Epithelial cell of esophagus (primary cell): ENCODE results near the gene YY1AP1.
"Not testable (repeated sequence)": the region's sequence is repeated elsewhere in the genome, so short reads cannot be mapped to it uniquely, and the experiment has no call there.

Source experiments
- DNase-seq: peaks from one replicate; pipeline ENCODE4 v3.0.0; 2010; ENCODE audit warnings: low read depth
- H3K4me3 ChIP-seq: 2 replicates; pipeline ENCODE4 v1.5.1; 2011; ENCODE audit warnings: mild to moderate bottlenecking, low read length, control low read depth
- TF ChIP-seq, protein P1 (sequence below): IDR thresholded peaks from 2 replicates; pipeline ENCODE4 v1.5.1; 2011; ENCODE audit warnings: low read depth, mild to moderate bottlenecking, low read length, control low read depth, inconsistent platforms; ENCODE audit not compliant: insufficient read depth; ENCODE audit errors: missing control alignments

The YY1AP1 gene

DNA sequence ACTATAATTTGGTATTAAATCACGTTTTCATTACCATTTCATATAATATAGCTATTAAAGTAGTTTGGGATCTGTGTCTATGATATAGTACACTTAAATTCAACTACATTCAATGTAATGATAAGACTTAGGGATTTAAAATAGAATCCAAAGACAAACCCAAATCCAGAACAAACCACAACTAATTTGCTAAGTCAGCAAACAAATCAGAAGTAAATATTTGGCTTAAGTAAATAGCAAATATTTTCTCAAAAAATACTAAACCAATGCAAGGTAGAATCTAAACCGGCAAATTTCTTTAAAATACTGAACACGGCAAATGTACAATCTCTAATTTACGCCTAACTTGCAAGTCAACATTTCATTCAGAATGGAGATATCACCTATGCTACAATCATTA, 16.8 kb downstream of the YY1AP1 start:
- DNase-seq = no peak
- TF ChIP-seq, protein P1, sequence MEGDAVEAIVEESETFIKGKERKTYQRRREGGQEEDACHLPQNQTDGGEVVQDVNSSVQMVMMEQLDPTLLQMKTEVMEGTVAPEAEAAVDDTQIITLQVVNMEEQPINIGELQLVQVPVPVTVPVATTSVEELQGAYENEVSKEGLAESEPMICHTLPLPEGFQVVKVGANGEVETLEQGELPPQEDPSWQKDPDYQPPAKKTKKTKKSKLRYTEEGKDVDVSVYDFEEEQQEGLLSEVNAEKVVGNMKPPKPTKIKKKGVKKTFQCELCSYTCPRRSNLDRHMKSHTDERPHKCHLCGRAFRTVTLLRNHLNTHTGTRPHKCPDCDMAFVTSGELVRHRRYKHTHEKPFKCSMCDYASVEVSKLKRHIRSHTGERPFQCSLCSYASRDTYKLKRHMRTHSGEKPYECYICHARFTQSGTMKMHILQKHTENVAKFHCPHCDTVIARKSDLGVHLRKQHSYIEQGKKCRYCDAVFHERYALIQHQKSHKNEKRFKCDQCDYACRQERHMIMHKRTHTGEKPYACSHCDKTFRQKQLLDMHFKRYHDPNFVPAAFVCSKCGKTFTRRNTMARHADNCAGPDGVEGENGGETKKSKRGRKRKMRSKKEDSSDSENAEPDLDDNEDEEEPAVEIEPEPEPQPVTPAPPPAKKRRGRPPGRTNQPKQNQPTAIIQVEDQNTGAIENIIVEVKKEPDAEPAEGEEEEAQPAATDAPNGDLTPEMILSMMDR = no peak
- H3K4me3 ChIP-seq = no peak overlapping the region

DNA sequence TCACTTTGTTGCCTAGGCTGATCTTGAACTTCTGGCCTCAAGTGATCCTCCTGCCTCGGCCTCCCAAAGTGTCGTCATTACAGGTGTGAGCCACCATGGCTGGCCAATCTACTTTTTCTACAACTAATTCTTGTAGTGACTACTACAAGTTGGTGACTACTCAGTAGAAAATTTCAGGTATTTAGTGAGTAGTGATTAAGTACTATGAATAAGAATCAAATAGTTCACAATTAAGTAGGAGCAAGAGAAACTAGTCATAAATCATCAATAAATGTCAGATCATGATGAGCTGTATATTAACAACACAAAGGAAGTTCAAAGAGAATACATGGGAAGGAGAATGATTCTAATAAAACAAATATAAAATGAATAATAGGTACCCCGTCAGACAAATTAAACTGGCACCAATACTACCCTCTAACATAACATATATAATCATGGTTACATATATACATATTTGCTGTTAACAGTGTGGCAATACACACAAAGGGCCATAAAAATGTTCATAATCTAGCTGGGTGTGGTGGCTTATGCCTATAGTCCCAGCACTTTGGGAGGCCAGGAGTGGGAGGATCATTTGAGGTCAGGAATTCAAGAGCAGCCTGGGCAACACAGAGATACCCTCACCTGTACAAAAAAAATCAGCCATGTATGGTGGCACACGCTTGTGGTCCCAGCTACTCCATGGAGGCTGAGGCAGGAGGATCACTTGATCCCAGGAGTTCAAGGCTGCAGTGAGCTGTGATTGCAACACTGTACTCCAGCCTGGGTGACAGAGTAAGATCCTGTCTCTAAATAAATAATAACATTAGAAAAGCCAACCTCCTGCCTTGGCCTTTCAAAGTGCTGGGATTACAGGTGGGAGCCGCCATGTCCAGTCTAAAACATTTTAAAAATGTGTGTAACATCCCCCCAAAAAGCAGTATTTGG, 19.1 kb downstream of the YY1AP1 start:
- no peak overlapping the region for H3K4me3 ChIP-seq
- TF ChIP-seq, protein P1 = no peak
- no peak for DNase-seq

DNA sequence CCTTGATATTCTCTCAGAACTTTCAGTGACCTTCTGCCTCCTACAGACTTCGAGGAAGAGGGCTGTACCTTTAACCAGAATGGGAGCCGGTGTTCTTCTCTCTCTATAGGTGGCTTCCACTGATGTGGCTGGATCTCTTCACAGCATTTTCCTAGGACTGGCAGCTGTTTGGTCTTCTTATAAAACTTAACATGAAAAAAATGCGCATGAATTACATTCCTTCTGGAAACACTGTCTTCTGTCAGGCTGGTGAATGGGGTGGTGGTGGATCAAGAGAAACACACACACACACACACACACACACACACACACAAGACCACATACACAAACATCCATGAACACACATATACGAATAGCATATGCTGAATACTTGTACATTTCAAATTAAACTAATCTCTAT, 27.3 kb downstream of the YY1AP1 start:
- DNase-seq, H3K4me3 ChIP-seq: not testable (repeated sequence)

DNA sequence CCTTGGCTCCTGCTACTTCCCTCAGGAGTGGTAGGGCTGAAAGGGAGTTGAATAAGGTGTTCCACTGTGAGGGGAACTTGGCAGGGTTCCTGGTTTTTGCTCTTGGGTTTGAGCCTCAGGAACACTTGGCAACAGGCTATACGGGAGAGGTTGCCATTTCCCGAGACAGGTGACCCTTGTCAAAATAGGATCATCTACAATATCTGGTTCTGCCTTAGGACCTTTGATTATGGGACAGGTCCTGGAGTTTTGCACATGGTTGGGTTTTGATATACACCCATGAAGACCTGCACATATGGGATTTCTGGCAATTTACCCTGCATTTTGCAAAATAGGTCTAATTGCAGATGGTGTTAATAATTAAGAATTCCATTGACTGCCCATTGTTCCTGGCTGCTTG, 31.1 kb downstream of the YY1AP1 start:
- TF ChIP-seq, protein P1 = no peak
- no peak overlapping the region for H3K4me3 ChIP-seq
- DNase-seq = no peak

DNA sequence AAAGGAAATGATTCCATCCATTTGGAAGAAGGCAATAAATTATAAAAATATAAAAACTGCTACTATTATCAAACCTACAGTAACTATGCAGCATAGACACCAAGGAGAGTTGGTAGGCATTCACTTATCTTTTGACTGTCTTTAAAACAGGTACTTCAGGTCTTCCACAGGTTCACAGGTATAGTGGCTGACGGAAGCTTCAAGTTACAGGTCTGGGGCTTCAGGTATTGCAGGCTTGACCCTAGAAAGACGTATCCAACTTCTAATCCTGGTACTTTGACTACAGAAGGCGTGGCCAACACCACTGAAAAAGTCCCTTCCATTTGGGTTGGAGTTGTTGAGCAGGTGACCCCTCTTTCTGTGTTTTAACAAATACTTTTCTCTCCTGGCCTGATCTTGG, 35.6 kb downstream of the YY1AP1 start:
- TF ChIP-seq, protein P1 = no peak
- DNase-seq = no peak
- no peak overlapping the region for H3K4me3 ChIP-seq

DNA sequence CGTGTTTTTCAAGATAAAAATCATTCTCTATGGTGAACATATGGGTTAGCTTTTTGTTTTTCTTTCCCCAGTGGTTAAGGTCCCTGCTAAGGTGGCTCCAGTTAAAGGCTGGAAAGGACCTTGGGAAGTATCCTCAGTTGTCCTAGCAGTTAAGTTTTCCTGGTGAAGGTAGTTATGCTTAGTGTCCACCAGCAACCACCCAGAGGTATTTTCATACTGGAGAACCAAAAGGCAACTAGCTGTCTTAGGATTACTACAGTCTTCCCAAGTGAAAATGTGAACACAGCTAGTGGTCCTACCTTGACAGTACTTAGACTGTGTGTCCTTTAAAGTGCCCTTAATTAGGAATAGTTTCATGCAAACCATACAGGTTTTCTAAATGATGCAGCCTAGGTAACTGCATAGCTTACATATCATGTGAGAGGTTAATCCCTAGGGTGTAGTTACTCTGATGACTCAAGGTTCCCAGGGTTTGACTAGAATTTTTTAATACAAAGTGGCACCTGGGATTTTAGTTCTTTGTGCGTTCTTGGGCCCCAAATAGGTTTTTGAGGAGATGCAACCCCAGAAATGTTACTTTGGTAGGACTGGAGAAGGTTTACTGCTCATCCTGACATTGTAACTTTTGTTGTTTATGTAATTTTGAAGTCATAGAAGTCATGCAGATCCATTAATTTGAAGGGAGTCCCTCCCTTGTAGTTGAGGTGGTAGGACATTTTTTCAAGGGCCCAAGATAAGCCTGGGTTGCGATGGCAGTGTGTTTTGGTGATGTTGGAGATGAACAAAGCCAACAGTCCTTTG, 36.5 kb downstream of the YY1AP1 start:
- H3K4me3 ChIP-seq = peak overlapping the region; percentile 14
- peak; percentile 68 for DNase-seq
- TF ChIP-seq, protein P1 = no peak

DNA sequence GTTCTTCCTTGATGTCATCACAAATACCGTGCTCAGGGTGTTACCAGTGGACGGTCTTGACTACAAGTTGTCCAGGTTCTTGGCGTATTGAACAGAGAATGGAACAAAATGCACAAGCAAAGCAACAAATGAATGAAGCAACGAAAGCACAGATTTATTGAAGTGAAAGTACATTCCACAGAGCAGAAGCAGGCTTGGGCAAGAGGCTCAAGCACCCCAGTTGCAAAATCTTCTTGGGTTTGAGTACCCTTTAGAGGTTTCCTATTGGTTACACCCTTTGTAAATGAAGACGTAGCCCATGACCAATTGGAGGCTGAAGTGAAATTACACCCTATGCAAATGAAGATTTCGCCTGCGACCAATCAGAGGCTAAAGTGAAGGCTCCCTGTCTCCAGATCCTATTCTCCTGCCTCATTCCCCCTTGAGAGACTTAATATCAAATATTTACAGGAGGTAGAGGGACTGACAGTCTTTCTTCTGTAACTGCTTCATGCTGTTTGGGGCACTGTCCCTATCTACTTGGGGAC, 38.3 kb downstream of the YY1AP1 start:
- TF ChIP-seq, protein P1 = no peak
- no peak for DNase-seq
- H3K4me3 ChIP-seq = no peak overlapping the region
